ENCODE results near the gene CACNG4. TPM values are rescaled to one million over a fixed set of nuclear protein-coding genes. Genes with fewer than 3 reads are reported as not detected.

CACNG4 gene
- total and polyA plus RNA-seq, 2 donors from 2014 or later = 0.26 to 0.31 TPM

DNA sequence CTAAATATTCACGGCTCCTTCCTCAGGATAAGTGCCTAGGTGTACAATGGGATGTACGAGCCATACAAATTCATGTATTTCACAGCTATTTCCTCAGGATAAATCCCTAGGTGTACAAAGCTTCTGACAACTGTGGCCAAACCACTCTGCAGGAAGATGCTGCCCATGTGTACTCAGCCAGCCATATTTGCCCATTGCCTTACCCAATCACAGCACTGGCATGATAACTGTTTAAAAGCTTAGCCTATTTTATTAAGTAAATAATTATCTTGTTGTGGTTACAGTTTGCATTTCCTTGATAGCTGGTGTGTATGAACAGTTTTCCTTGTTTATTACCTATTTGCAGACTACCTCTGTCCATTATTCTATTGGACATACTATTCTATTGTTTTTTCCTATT lies 115.0 kb downstream of the CACNG4 start:
- DNase-seq (no peak), FAIRE-seq (no peak)
- TF ChIP-seq, protein P1, sequence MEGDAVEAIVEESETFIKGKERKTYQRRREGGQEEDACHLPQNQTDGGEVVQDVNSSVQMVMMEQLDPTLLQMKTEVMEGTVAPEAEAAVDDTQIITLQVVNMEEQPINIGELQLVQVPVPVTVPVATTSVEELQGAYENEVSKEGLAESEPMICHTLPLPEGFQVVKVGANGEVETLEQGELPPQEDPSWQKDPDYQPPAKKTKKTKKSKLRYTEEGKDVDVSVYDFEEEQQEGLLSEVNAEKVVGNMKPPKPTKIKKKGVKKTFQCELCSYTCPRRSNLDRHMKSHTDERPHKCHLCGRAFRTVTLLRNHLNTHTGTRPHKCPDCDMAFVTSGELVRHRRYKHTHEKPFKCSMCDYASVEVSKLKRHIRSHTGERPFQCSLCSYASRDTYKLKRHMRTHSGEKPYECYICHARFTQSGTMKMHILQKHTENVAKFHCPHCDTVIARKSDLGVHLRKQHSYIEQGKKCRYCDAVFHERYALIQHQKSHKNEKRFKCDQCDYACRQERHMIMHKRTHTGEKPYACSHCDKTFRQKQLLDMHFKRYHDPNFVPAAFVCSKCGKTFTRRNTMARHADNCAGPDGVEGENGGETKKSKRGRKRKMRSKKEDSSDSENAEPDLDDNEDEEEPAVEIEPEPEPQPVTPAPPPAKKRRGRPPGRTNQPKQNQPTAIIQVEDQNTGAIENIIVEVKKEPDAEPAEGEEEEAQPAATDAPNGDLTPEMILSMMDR (IDR thresholded peaks at IDR 0.05; ENCODE audit: borderline replicate concordance, extremely low read depth, insufficient read depth) = no peak
- Histone ChIP-seq H3K9me3 (ENCODE audit: control insufficient read depth in 2 of 3, insufficient read depth in 1 of 3, low read length in 3 of 3) (no peaks in the 10 kb centered on the region), H3K4me3 (ENCODE audit: low read length in 3 of 3) (no peak overlapping the region), H3K9ac (ENCODE audit: low read length in 3 of 3) (no peak overlapping the region), H3K27ac (ENCODE audit: low read depth in 2 of 2, low read length in 2 of 2) (no peak overlapping the region), H3K27me3 (ENCODE audit: control insufficient read depth, insufficient read depth, low read length) (no peaks in the 10 kb centered on the region), H3K4me1 (ENCODE audit: control insufficient read depth in 2 of 3, insufficient read depth in 2 of 3, low read depth in 1 of 3, low read length in 3 of 3) (peaks cover 0 to 3% (median 3%) of the 10 kb centered on the region in 3 donors), H3K36me3 (ENCODE audit: control insufficient read depth in 2 of 3, insufficient read depth in 3 of 3, low read length in 3 of 3) (peaks cover 3 to 6% (median 5%) of the 10 kb centered on the region in 3 donors)
- intact Hi-C loops (cut with DNase I) = no loop called here

DNA sequence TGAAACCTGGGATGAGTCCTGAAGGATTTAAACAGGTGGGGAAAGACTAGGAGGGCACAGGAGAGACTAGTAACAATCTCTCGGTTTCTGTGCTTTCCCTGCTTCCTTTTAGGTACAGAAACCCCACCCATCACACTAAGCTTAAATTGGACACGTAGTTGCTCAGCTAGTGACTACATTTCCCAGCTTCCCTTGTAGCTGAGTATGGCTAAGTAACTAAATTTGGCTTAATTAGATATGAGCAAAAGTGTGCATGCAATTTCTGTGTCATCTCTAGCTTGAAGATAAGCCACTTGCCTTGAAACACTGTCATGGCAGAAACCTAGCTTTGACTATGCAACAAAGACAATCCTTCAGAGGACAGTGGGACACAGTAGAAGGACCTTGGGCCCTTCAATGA lies 116.3 kb downstream of the CACNG4 start:
- H3K36me3 ChIP-seq (ENCODE audit: control insufficient read depth in 2 of 3, insufficient read depth in 3 of 3, low read length in 3 of 3) = peaks cover 3 to 6% (median 5%) of the 10 kb centered on the region in 3 donors
- no peak overlapping the region for H3K27ac ChIP-seq (ENCODE audit: low read depth in 2 of 2, low read length in 2 of 2)
- H3K9ac ChIP-seq (ENCODE audit: low read length in 3 of 3) = no peak overlapping the region
- no peak for DNase-seq
- intact Hi-C loops (cut with DNase I) = no loop called here
- no peaks in the 10 kb centered on the region for H3K27me3 ChIP-seq (ENCODE audit: control insufficient read depth, insufficient read depth, low read length)
- H3K4me3 ChIP-seq (ENCODE audit: low read length in 3 of 3) = no peak overlapping the region
- no peaks in the 10 kb centered on the region for H3K9me3 ChIP-seq (ENCODE audit: control insufficient read depth in 2 of 3, insufficient read depth in 1 of 3, low read length in 3 of 3)
- no peaks in the 10 kb centered on the region for H3K4me1 ChIP-seq (ENCODE audit: control insufficient read depth in 2 of 3, insufficient read depth in 2 of 3, low read depth in 1 of 3, low read length in 3 of 3)
- TF ChIP-seq, protein P1 (IDR thresholded peaks at IDR 0.05; ENCODE audit: borderline replicate concordance, extremely low read depth, insufficient read depth) = no peak
- no peak for FAIRE-seq

DNA sequence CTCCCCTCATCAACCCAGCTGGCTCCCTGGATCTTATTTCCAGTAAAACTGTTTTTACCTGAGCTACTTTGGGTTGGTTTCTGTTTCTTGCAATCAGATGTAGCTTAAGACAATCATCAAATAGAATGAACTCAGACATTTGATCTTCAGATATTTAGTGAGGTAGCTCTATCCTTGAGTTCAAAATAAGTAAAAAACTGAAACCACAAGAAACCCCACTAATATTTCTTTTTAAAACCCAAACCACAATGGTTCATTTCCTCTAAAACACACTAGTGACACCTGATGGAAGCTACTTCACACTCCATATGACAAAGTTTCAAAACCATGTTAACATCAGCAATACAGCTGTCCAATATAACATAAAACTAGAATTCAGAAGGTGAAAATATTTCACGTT lies 117.6 kb downstream of the CACNG4 start:
- TF ChIP-seq, protein P1 (IDR thresholded peaks at IDR 0.05; ENCODE audit: borderline replicate concordance, extremely low read depth, insufficient read depth) = no peak
- DNase-seq (no peak), FAIRE-seq (no peak)
- H3K9me3 ChIP-seq (ENCODE audit: control insufficient read depth in 2 of 3, insufficient read depth in 1 of 3, low read length in 3 of 3) = no peaks in the 10 kb centered on the region
- no peak overlapping the region for H3K27ac ChIP-seq (ENCODE audit: low read depth in 2 of 2, low read length in 2 of 2)
- H3K9ac ChIP-seq (ENCODE audit: low read length in 3 of 3) = no peak overlapping the region
- H3K4me3 ChIP-seq (ENCODE audit: low read length in 3 of 3) = no peak overlapping the region
- H3K27me3 ChIP-seq (ENCODE audit: control insufficient read depth, insufficient read depth, low read length) = no peaks in the 10 kb centered on the region
- H3K36me3 ChIP-seq (ENCODE audit: control insufficient read depth in 2 of 3, insufficient read depth in 3 of 3, low read length in 3 of 3) = peaks cover 2 to 5% (median 3%) of the 10 kb centered on the region in 3 donors
- no peaks in the 10 kb centered on the region for H3K4me1 ChIP-seq (ENCODE audit: control insufficient read depth in 2 of 3, insufficient read depth in 2 of 3, low read depth in 1 of 3, low read length in 3 of 3)
- intact Hi-C loops (cut with DNase I) = no loop called here

Other genes with a start within 250 kb of the CACNG4 start
- not detected for gene CACNG5, start 129.6 kb upstream of the CACNG4 start, total RNA-seq
- not detected for gene CACNG5, start 129.6 kb upstream of the CACNG4 start, polyA plus RNA-seq (ENCODE audit: insufficient read depth, low read depth, low replicate concordance)
- gene CACNG1, start 79.8 kb downstream of the CACNG4 start, total RNA-seq = not detected
- gene CACNG1, start 79.8 kb downstream of the CACNG4 start, polyA plus RNA-seq (ENCODE audit: insufficient read depth, low read depth, low replicate concordance) = not detected